Esophagus muscularis mucosa (tissue), 3 donors: Measurements from ENCODE around the gene SPATA33.

ENCODE experiments used
- EP300 ChIP-seq: sonication (generic); formaldehyde crosslinking; IDR thresholded peaks from one replicate; pipeline ENCODE4 v1.6.1; 2017; ENCODE audit warnings: antibody characterized with exemption
- TF ChIP-seq, protein P1 (sequence below), 3 experiments: fragments of 200-600 bp in 2 of 3; fragments of 450-650 bp in 1 of 3; sonication (generic) in 2 of 3; IDR thresholded peaks; one replicate each; pipeline ENCODE4 v1.5.1; 2017 to 2019; ENCODE audit warnings: antibody characterized with exemption in 3 of 3, mild to moderate bottlenecking in 2 of 3, moderate library complexity in 1 of 3

DNA sequence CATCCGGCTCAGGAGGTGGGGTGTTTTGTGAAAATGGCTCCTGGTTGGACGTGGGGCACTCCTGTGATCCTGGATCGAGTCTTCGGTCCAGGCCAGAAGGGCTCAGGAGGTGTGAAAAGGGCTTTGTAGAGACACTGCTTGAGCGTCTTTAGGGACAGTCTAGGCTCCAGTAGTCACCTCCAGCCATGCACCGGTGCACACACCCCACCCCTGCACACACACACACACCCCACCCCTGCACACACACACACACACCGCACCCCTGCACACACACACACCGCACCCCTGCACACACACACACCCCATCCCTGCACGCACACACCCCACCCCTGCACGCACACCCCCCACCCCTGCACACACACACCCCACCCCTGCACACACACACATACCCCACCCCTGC, 19.2 kb upstream of the SPATA33 start:
- no peak for TF ChIP-seq EP300
- TF ChIP-seq, protein P1, sequence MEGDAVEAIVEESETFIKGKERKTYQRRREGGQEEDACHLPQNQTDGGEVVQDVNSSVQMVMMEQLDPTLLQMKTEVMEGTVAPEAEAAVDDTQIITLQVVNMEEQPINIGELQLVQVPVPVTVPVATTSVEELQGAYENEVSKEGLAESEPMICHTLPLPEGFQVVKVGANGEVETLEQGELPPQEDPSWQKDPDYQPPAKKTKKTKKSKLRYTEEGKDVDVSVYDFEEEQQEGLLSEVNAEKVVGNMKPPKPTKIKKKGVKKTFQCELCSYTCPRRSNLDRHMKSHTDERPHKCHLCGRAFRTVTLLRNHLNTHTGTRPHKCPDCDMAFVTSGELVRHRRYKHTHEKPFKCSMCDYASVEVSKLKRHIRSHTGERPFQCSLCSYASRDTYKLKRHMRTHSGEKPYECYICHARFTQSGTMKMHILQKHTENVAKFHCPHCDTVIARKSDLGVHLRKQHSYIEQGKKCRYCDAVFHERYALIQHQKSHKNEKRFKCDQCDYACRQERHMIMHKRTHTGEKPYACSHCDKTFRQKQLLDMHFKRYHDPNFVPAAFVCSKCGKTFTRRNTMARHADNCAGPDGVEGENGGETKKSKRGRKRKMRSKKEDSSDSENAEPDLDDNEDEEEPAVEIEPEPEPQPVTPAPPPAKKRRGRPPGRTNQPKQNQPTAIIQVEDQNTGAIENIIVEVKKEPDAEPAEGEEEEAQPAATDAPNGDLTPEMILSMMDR (IDR thresholded peaks at IDR 0.05) = no peak
